ENCODE measurements around the gene LHFPL6.
A peak's percentile ranks its signal among the peaks of the same experiment; 100 is the strongest.

The LHFPL6 gene

DNA sequence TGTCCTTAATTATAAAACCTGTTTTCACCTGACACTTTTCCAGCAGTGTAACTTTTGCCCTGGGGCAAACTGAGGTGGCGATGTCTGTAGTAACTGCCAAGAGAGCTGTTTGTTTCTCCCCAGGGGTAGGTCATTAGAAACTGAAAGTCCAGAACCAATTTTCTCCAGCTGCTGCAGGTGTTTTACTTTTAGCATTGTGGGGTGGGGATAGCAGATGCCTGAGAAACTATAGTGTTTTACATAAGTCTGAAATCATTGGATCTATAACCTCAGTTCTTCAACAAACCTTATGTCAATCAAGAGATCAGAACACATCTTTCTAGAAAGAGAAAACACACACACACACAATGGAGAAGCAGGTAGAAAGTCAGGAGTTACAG is 92.7 kb downstream of the LHFPL6 start:
- DNase-seq (ENCODE audit: low read depth), result no peak

DNA sequence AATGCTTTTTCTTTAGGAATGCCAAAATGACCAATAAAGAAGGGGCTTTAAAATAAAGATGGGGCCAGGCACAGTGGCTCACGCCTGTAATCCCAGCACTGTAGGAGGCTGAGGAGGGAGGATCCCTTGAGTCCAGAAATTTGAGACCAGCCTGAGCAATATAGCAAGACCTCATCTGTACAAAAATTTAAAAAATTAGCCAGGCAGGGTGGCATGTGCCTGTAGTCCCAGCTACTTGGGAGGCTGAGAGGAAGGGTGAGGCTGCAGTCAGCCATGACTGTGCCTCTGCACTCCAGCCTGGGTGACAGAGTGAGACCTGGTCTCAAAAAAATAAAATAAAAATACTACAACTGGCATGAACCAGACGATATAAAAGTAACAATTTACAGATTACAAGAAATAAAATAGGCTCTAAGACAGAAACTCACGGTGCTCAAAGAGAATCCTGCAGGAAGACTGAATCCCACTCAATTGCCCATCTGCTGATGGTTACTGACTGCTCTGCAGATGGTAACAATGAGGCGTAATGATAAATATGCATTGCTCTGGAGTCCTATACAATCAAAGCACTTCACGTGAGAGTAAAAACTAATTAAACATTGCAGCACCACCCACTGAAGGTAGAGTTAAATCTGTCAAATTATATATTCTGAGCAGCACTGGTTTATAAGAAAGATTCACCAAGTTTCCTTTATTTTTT is 93.2 kb downstream of the LHFPL6 start:
- DNase-seq (ENCODE audit: low read depth), result no peak

- DNase-seq (ENCODE audit: low read depth), result no peak
Observed at GRCh38 chr13:39506559-39507390, 96.2 kb downstream of the LHFPL6 start.

GRCh38 chr13:39505151-39505550 is 97.8 kb downstream of the LHFPL6 start:
- DNase-seq (ENCODE audit: low read depth), result no peak

DNA sequence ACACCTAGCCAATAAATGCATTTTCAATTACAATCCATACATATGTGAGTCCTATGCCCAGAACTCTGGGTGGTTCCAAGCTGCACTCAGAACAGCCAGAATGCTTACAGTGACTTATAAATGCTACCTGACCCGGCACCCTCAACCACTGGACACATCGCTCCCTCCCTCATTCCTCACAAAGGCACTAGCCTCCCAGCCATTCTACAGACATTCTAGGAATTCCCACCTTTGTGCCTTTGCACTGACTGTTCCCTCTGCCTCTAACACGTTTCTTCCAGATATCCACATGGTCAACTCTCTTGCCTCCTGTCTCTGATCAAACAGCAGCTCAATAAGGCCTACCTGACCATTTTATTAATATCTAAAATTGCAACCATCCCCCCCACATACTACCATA is 99.9 kb downstream of the LHFPL6 start:
- DNase-seq (ENCODE audit: low read depth), result no peak

DNA sequence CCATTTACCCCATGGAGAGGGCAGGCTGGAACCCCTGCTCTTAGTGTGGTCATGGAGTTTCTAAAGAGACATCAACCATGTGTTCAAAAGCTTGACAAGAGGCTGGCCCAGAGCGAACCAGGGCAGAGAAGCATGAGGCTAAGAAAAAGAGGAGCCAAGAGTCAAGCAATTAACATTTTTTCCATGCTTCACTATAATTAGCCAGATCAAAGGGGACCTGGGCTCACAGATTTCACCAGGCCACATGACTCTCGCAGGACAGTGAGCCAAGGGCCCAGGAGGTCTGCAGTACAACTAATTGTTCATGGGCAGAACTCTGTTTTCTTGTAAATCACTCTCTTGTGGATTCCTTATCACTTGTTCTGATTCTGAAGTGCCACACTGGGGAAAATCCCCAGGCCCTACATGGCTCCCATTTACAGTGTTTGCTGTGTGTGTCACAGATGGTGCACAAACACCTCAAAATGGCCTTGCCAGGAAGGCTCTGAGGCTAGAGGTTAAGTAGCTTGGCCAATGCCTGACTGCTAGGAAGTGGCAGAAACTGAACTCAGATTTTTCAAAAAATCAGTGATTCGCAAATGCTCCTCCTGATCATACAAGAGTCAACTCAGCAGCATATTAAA is 101.2 kb downstream of the LHFPL6 start:
- no peak for DNase-seq (ENCODE audit: low read depth)

DNA sequence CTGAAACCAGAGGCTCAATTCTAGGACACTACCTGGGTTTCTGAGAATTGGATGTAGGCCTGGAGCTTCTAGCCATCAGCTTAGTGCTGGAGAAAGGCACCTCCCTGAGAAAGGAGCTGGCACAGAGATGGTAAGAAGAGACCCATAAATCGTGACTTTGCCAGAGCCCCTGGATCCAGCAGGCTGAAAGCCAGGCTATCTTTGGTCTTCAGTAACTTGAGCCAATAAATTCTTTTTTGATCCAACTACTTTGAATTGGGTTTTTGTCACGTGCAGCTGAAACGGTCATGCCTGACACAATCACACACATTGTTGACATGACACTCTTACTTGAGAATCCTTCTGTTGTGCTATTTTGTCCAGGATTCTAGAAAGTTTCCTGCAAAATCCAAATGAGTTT is 103.4 kb downstream of the LHFPL6 start:
- DNase-seq (ENCODE audit: low read depth), result no peak

DNA sequence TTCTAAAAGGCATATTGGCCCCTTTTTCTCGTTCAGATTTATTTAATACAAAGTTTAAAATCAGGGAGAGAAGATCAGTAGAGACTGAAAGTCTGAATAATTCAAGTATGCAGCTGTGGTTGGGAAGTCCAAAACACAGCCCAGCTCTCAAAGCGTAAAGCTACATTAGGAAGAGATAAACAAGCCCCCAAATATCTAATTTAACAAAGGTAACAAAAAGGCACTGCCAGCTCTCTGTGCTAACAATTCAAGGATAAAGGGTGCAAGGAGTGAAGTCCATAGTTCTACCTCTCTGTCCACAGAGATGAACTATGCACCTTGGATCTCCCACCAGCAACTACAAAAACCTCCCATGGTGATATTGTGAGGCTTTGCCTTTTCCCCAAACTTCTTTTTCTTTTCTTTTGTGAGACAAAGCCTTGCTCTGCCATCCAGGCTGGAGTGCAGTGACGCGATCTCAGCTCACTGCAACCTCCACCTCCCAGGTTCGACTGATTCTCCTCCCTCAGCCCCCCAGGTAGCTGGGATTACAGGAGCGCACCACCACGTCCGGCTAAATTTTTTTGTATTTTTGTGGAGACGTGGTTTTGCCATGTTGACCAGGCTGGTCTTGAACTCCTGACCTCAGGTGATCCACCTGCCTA is 104.4 kb downstream of the LHFPL6 start:
- DNase-seq (ENCODE audit: low read depth), result no peak

GRCh38 chr13:39496506-39496905 is 106.5 kb downstream of the LHFPL6 start:
- no peak for DNase-seq (ENCODE audit: low read depth)

DNA sequence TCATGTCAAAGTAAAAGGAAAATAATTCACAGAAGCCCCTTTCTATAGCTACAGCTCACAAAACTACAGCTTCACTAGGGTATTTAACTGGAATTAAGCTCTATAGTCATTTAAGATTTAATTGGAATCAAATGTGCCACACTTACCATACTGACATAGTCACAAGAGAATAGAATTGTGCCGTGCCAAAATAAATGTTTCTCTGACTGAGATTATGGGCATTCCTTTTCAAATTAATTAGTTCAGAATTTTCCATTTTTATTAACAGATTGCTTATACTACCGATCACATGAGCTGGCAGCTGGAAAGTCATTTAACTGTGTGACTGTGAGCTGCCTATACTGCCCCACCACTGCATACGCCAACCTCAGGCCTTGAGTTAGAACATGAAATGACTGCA is 108.4 kb downstream of the LHFPL6 start:
- no peak for DNase-seq (ENCODE audit: low read depth)

GRCh38 chr13:39494006-39494405 is 109.0 kb downstream of the LHFPL6 start:
- DNase-seq (ENCODE audit: low read depth), result no peak

GRCh38 chr13:39490136-39490535 is 112.9 kb downstream of the LHFPL6 start:
- DNase-seq (ENCODE audit: low read depth), result no peak

- no peak for DNase-seq (ENCODE audit: low read depth)
Observed at GRCh38 chr13:39486758-39487157, 116.2 kb downstream of the LHFPL6 start.

DNA sequence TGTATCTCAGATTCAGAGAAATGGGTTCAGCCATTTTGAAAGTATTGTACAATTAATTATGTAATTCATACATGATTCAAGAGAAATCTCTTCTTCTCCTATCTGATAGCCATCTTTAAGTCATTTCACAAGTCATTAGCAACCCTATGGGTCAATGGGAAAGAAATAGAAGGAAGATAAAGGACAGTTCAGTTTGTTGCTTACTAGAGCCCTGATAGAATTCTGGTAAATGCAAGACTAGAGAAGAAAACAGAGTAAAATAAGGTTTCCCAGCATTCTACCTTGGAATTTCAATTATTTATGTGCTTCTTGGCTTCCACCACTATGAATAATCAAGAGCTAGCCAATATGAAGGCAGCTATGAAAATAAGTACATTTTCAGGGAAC is 117.7 kb downstream of the LHFPL6 start:
- no peak for DNase-seq (ENCODE audit: low read depth)

DNA sequence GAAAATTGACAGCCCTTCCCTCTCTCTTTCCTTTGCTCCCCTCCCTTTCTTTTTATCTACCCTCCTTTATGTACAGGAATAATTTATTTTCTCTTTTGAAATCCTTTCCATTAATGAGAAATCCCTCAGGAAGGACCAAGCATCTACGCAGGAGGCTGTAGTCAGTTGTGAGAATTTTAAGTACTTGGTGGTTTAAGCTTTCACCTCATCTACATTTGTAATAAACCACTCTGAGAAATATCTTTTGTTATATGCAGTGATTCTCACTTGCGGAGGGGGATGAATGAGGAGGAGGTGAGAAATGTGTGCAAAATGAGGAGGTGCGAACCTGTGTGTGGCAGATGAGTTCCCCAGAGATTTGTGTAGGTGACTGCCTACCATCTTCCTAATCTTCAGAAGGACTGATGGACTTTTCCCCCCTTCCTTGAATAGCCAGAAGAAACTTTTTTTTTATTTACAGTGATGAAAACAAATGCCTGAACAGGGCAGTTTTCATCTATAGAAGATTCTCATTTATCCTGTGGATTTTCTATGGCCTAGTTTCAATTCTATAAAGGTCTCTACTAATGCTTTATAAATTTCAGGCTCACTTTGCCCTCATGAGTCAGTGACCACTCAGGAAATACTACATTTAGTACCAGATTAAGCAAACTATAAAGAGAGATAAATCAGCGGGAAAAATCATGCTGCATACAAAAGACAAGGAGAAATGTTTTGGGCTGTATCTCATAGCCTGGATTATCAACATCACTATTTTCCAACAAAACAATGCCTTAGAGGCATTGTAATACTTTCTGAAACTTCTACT is 118.3 kb downstream of the LHFPL6 start:
- DNase-seq (ENCODE audit: low read depth), result peak; percentile 62

DNA sequence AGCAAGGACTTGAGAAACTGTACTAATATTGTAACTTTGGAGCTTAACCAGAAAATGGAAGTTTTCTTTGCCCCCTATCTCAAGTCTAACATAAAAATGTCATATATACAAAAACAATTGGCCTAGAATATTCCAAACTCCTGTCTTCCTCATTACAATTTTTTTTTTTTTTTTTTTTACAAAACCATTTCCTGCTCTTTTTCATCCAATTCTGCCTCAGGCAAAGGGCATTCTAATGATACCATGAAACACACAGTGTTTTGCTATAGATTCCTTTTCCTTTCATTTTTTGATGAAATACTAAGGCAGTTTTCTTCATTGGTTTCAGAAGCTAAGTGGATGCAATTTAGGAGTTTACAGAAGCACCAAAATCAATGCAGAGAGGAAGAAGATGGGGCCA is 119.7 kb downstream of the LHFPL6 start:
- no peak for DNase-seq (ENCODE audit: low read depth)

GRCh38 chr13:39481491-39481890 is 121.5 kb downstream of the LHFPL6 start:
- no peak for DNase-seq (ENCODE audit: low read depth)

DNA sequence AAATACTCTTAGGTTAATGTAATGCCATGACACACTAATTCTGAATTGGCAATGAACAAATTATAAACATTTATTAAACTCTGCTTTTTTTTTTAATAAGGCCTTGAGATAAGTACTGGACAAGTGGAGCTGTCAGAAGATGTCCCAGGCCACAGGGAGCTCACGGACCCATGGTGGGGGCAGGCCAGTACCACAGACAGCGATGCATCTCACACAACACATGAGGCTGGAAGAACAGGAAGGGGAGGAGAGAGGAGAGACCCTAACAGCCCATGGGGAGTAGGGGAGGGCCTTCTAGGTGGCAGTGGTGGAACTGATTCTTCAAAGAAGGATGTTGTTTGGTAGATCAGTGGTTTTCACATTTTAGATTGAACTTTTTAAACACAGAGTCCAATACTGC is 128.4 kb downstream of the LHFPL6 start:
- no peak for DNase-seq (ENCODE audit: low read depth)

DNA sequence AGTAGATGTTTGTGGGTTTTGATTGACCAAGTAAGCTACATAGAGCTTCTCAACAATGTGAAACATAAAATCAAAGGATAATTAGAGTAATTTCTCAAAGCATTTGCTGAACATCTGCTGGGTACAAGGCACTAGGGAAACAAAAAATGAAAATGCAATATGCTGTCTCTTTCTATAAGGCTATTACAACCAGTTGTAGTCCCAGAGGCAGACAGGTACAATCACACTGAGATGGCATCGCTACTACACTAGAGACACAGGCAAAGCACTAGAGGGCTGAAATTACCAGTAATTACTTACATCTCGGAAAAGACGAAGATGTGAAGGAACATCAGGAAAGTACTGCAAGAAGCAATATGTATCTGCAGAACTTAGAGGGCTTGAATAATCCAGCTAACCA is 133.3 kb downstream of the LHFPL6 start:
- no peak for DNase-seq (ENCODE audit: low read depth)

DNA sequence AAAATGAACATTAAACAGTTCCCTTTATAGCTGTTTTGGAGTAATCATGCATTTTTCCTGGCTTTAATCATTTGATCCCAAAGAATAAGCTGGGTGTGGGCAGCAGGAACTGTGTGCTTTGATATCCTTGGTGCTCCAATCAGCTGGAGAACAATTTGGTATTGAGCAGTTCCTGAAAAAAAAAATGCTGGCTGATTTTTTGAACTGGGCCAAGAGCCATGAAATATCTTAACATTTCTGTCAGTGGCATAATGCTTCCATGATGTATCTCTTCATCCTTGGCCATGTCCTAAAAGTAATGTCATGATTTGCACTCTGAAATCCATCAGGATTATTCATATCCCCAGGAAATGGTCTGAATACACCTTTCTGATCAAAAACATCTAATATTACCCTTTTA is 134.7 kb downstream of the LHFPL6 start:
- DNase-seq (ENCODE audit: low read depth), result no peak

- DNase-seq (ENCODE audit: low read depth), result no peak
Observed at GRCh38 chr13:39463611-39464010, 139.4 kb downstream of the LHFPL6 start.

- no peak for DNase-seq (ENCODE audit: low read depth)
Observed at GRCh38 chr13:39462906-39463305, 140.1 kb downstream of the LHFPL6 start.
